ENCODE data around the gene ADGRL4. TPM values are rescaled to one million over a fixed set of nuclear protein-coding genes. Genes with fewer than 3 reads are reported as not detected.
A peak's percentile ranks its signal among the peaks of the same experiment; 100 is the strongest.

The ADGRL4 gene
- total and polyA plus RNA-seq, 2 donors from 2014 or later, result 16.8 to 43.0 TPM

GRCh38 chr1:78843546-78843945, 163.0 kb downstream of the ADGRL4 start:
- DNase-seq, result no peak
- FAIRE-seq, result no peak
- Histone ChIP-seq H3K4me3 (ENCODE audit: low read length in 3 of 3) (no peak overlapping the region), H3K27me3 (ENCODE audit: control insufficient read depth, insufficient read depth, low read length) (no peaks in the 10 kb centered on the region), H3K9ac (ENCODE audit: low read length in 3 of 3) (no peak overlapping the region), H3K4me1 (ENCODE audit: control insufficient read depth in 2 of 3, insufficient read depth in 2 of 3, low read depth in 1 of 3, low read length in 3 of 3) (no peaks in the 10 kb centered on the region), H3K27ac (ENCODE audit: low read depth in 2 of 2, low read length in 2 of 2) (no peak overlapping the region), H3K36me3 (ENCODE audit: control insufficient read depth in 2 of 3, insufficient read depth in 3 of 3, low read length in 3 of 3) (no peaks in the 10 kb centered on the region), H3K9me3 (ENCODE audit: control insufficient read depth in 2 of 3, insufficient read depth in 1 of 3, low read length in 3 of 3) (no peaks in the 10 kb centered on the region)
- intact Hi-C loops (cut with DNase I), result loop anchor here (10.0 kb wide), 1 partner anchor 351 kb away; no protein-coding TSS in a partner anchor
- no peak for TF ChIP-seq CTCF (IDR thresholded peaks at IDR 0.05; ENCODE audit: borderline replicate concordance, extremely low read depth, insufficient read depth)

GRCh38 chr1:78843111-78843510, 163.4 kb downstream of the ADGRL4 start:
- no peak overlapping the region for H3K27ac ChIP-seq (ENCODE audit: low read depth in 2 of 2, low read length in 2 of 2)
- H3K4me1 ChIP-seq (ENCODE audit: control insufficient read depth in 2 of 3, insufficient read depth in 2 of 3, low read depth in 1 of 3, low read length in 3 of 3), result no peaks in the 10 kb centered on the region
- no peaks in the 10 kb centered on the region for H3K36me3 ChIP-seq (ENCODE audit: control insufficient read depth in 2 of 3, insufficient read depth in 3 of 3, low read length in 3 of 3)
- FAIRE-seq (no peak), DNase-seq (peak in 1 of 5 donors; percentile 18)
- no peak for TF ChIP-seq CTCF (IDR thresholded peaks at IDR 0.05; ENCODE audit: borderline replicate concordance, extremely low read depth, insufficient read depth)
- intact Hi-C loops (cut with DNase I), result loop anchor here (10.0 kb wide), 1 partner anchor 352 kb away; no protein-coding TSS in a partner anchor
- H3K9me3 ChIP-seq (ENCODE audit: control insufficient read depth in 2 of 3, insufficient read depth in 1 of 3, low read length in 3 of 3), result no peaks in the 10 kb centered on the region
- H3K4me3 ChIP-seq (ENCODE audit: low read length in 3 of 3), result no peak overlapping the region
- H3K9ac ChIP-seq (ENCODE audit: low read length in 3 of 3), result no peak overlapping the region
- H3K27me3 ChIP-seq (ENCODE audit: control insufficient read depth, insufficient read depth, low read length), result no peaks in the 10 kb centered on the region

GRCh38 chr1:78840453-78841271, 165.9 kb downstream of the ADGRL4 start:
- H3K36me3 ChIP-seq (ENCODE audit: control insufficient read depth in 2 of 3, insufficient read depth in 3 of 3, low read length in 3 of 3), result no peaks in the 10 kb centered on the region
- no peaks in the 10 kb centered on the region for H3K9me3 ChIP-seq (ENCODE audit: control insufficient read depth in 2 of 3, insufficient read depth in 1 of 3, low read length in 3 of 3)
- no peak overlapping the region for H3K4me3 ChIP-seq (ENCODE audit: low read length in 3 of 3)
- no peaks in the 10 kb centered on the region for H3K4me1 ChIP-seq (ENCODE audit: control insufficient read depth in 2 of 3, insufficient read depth in 2 of 3, low read depth in 1 of 3, low read length in 3 of 3)
- FAIRE-seq (no peak), DNase-seq (peak in 4 of 5 donors; percentile 42 to 85 (median 62))
- no peak for TF ChIP-seq CTCF (IDR thresholded peaks at IDR 0.05; ENCODE audit: borderline replicate concordance, extremely low read depth, insufficient read depth)
- intact Hi-C loops (cut with DNase I), result loop anchor here (10.0 kb wide), 1 partner anchor 354 kb away; no protein-coding TSS in a partner anchor
- H3K27ac ChIP-seq (ENCODE audit: low read depth in 2 of 2, low read length in 2 of 2), result no peak overlapping the region
- H3K9ac ChIP-seq (ENCODE audit: low read length in 3 of 3), result no peak overlapping the region
- no peaks in the 10 kb centered on the region for H3K27me3 ChIP-seq (ENCODE audit: control insufficient read depth, insufficient read depth, low read length)

All from kidney (tissue), 14 donors.